DMS 273 (cell line): ENCODE data around the gene ATE1.
"Not testable (repeated sequence)": the region's sequence is repeated elsewhere in the genome, so short reads cannot be mapped to it uniquely, and the experiment has no call there.

Experiments used
- DNase-seq: peaks from one replicate; lab custom pipeline; 2025; ENCODE audit not compliant: unreplicated experiment; lab: John Stamatoyannopoulos, UW

Gene ATE1

GRCh38 chr10:121834757-121835156 lies 93.1 kb downstream of the ATE1 start:
- no peak for DNase-seq

GRCh38 chr10:121833387-121833786 lies 94.4 kb downstream of the ATE1 start:
- DNase-seq = no peak

DNA sequence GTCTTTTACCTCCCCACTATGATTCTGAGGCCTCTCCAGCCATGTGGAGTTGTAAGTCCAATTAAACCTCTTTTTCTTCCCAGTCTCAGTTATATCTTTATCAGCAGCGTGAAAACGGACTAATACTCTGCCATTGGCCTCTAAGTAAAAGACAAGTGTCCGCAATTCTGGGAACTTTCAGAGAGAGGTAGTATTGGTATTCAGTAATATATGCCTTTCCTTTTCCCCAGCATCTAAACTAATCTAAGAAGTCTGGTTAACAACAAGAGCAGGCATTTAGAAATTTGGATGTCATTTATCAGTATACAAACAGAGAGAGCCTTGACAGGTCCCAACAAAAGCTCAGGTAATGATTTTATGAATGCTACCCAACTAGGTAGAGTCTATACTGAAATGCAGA lies 95.2 kb downstream of the ATE1 start:
- no peak for DNase-seq

DNA sequence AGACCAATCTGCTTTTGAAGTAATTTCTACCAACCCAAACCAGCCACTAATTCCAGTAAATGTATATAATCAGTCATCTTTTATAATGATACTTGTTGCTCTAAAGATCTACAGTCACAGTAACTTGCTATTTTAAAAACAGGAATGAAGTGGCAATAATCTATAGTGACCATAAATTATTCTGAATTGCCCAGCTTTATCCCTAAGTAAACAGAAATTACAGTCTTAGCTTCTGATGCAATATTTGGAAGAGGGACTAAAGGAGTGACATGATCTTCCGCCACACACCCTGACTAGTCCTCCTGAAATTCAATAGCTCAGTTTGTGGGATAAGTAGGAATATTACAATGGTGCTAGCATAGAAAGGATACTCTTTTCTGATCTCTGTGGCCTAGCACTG lies 96.1 kb downstream of the ATE1 start:
- no peak for DNase-seq

DNA sequence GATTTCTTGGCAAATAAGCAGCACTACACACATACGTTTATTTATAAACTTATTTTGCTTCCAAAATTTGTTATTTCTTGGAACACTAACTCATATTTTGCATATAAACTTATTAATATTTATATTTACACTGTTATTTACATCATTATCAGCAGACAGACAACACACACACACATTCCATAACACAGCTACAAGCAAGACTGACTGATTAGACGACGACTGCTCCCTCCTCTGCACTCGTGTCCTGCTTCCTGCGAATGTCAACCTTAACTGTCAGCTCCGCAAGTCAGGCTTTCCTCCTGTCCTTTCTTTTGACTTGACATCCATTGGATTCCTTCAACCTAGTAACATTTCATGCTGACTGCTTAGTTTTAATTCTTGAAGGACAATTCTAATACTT lies 96.6 kb downstream of the ATE1 start:
- no peak for DNase-seq

DNA sequence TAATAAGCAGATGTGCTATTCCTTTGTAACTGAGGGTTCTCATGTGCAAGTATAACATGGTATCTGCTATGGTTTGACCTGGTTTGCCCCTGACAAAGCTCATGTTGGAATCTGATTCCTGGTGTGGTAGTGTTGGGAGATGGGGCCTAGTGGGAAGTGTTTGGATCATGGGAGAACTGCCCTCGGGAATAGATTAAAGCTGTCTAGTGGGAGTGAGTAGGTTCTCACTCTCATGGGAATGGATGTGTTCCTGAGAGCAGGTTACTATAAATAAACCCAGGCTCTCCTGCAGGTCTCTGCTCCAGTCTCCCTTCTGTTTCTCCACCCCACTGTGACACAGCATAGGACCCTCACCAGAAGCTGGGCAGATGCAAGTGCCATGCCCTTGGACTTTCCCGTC lies 97.7 kb downstream of the ATE1 start:
- no peak for DNase-seq

DNA sequence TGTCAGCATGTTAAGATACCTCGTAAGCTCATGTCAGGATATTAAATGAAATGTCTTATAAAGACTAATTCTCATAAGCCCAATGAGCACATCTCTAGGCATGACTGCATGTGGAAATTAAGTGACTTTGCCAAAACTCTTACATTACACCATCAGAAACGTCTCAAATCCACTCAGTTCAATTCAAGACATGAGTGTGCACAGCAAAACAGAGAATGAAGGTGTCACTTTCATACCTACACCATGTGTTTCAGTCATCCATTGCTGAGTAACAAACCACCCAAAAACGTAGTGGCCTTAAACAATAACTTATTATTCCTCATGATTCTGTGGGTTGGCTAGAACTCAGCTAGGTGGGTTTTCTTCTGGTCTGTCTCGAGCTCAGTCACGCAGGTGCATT lies 99.8 kb downstream of the ATE1 start:
- no peak for DNase-seq

GRCh38 chr10:121826773-121827172 lies 101.1 kb downstream of the ATE1 start:
- DNase-seq = not testable (repeated sequence)

- DNase-seq = peak; percentile 51
These were observed 103.8 kb downstream of the ATE1 start for GRCh38 chr10:121823993-121824463.

DNA sequence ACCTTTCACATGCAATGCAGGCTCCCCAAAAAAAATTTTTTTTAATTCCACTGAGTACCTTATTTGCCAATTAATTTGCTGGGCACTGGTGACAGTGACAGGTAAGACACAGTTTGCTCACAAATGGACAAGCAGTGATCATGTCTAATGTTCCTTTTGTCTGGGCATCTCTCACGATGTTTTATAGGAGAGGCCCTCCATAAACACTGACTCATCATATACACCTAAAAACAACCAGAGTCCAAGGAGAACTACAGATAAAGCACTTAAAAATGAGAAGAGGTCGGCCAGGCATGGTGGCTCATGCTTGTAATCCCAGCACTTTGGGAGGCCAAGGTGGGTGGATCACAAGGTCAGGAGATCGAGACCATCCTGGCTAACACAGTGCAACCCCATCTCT lies 105.1 kb downstream of the ATE1 start:
- no peak for DNase-seq

GRCh38 chr10:121822180-121822579 lies 105.7 kb downstream of the ATE1 start:
- no peak for DNase-seq

DNA sequence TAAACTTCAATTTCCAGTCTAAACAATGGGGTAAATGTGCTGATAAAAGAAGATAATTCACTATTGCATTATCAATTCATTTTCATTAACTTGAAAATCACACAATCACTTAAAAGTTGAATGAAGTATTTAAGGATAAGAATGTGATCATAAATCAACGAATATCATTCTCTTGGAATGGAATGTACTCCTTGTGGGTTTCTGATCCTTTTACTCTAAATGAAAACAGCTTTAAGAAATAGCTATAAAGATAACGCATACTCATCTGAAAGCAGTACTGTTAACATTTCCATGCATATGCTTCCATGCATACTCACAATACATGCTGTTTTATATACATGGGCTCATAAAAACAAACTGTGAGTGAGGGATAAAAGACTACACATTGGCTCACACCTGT lies 108.8 kb downstream of the ATE1 start:
- no peak for DNase-seq

- DNase-seq = no peak
These were observed 109.2 kb downstream of the ATE1 start for GRCh38 chr10:121818599-121818998.

DNA sequence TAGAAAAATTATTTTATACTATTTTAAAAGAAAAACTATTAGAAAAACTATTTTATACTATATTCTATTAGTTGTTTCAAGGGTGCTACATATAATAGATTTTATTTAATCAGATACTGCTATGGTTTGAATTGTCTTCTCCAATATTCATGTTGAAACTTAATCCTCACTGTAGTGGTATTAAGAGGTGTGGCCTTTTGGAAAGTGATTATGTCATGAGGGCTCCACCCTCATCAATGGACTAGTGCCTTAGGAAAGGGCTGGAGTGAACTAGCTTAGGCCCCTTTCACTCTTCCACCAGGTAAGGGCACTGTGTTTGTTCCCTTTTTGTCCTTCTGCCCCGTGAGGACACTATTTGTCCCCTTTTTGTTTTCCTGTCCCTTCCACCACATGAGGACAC lies 111.6 kb downstream of the ATE1 start:
- no peak for DNase-seq

- no peak for DNase-seq
These were observed 114.0 kb downstream of the ATE1 start for GRCh38 chr10:121813857-121814256.

DNA sequence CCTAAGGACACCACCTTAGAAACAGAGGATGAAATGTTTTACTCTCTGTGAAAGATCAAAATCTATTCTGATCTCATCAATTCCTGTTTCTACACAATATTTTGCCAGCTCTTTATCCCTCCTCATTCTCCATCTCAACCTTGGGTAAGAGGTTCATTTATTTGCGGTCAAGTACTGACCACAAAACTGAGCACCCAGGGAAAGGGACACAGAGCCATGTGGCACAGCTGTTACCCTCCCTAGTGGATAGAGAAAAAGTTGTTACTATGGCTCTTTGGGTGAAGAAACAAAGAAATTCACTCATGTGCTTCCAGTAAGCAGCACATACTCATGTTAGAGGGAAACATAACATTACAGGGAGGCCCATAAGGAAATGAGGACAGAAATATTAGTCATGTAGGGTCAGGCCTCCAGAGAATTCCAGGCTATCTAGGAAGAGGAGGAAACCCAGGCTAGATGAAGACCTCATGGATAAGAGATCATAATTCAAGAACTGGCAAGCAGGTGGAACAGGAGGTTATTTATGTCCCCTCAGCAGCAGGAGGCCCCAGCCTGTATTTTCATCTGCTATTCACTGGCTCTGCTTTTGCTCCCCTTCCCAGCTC lies 114.5 kb downstream of the ATE1 start:
- DNase-seq = no peak

DNA sequence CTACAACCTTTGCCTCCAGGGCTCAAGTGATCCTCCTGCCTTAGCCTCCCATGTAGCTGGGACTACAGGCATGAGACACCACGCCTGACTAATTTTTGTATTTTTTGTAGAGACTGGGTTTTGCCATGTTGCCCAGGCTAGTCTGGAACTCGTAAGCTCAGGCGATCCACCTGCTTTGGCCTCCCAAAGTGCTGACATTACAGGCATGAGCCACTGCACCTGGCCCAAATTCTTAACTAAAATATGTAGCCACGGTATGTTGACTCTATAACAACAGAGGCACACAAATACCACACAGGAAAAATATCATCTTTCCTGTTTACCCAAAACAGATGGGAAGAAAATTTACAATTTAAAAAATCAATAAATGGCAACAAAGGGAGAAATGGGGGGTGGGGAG lies 115.8 kb downstream of the ATE1 start:
- no peak for DNase-seq

DNA sequence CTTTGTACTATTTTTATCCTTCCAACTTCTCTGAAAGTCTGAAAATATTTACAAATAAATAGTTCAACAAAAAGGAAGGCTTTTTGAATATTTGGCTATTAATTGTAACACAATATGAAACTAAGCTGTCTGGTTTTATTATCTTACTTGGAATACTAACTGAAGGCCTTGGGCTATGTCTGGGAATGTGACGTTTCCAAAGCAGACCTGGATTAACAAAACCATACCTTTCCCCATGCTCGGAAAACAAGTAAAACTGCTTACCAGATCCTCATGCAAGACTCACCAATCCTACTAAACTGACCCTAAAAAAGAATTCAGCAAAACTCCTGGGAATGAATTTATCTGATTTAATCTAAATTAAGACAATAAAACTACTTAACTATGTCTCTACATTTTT lies 116.4 kb downstream of the ATE1 start:
- DNase-seq = no peak

DNA sequence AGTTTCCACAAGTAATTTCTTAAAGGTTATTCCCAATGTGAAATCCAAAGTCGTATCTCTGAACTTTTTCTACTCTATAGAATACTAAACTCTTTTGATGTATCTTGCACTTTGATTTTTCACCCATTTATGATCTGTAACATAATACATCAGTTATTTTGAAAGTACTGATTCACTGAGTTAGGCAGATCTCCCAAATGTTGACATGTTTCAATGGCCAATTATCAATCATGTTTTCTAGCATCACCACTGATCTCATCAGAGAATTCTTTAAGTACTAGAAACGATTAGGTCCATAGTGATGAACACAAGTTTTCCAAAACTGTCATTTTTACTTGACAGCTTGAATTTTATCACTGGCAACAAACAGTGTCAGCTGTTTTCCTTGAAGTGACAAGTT lies 119.0 kb downstream of the ATE1 start:
- DNase-seq = no peak

DNA sequence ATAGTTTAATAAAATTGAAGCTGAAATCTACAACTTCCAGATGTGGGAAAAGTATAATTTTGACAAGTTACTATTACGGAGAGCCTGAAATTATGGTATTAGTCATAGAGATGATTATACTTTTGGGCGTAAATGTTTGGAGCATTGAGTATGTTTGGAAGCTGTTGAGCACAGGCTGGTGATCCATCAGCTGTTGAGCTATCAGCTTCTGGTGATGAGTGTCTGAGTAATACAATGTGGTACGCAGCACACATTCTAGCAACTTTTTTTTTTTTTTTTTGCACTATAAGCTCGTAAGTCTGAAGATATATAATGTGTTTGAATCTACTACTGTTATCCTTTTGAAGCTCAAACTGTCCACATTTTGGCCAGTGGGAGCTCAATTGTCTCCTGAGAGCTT lies 123.4 kb downstream of the ATE1 start:
- no peak for DNase-seq

- DNase-seq = no peak
These were observed 124.2 kb downstream of the ATE1 start for GRCh38 chr10:121803611-121804010.

GRCh38 chr10:121800831-121801230 lies 127.0 kb downstream of the ATE1 start:
- DNase-seq = no peak

GRCh38 chr10:121800146-121800545 lies 127.7 kb downstream of the ATE1 start:
- no peak for DNase-seq

- no peak for DNase-seq
These were observed 130.3 kb downstream of the ATE1 start for GRCh38 chr10:121797490-121797889.
